HPDE6-E6E7 (cell line): Measurements from ENCODE around the gene PAX7.

Source experiments
- DNase-seq: peaks from one replicate; pipeline ENCODE4 v3.0.0; 2011; ENCODE audit warnings: missing footprints; ENCODE audit errors: extremely low spot score

PAX7 gene

GRCh38 chr1:18640228-18641004 is 9.8 kb downstream of the PAX7 start:
- no peak for DNase-seq

- DNase-seq: no peak
Measured at GRCh38 chr1:18641005-18641941, 10.6 kb downstream of the PAX7 start.

- DNase-seq: no peak
Measured at GRCh38 chr1:18642278-18643095, 11.8 kb downstream of the PAX7 start.

- no peak for DNase-seq
Measured at GRCh38 chr1:18643154-18644012, 12.7 kb downstream of the PAX7 start.

- no peak for DNase-seq
Measured at GRCh38 chr1:18644013-18644399, 13.4 kb downstream of the PAX7 start.

GRCh38 chr1:18644446-18644845 is 13.8 kb downstream of the PAX7 start:
- DNase-seq: no peak

GRCh38 chr1:18644973-18645746 is 14.5 kb downstream of the PAX7 start:
- DNase-seq: no peak

- DNase-seq: no peak
Measured at GRCh38 chr1:18645747-18646090, 15.1 kb downstream of the PAX7 start.

- DNase-seq: no peak
Measured at GRCh38 chr1:18646091-18646785, 15.6 kb downstream of the PAX7 start.

- no peak for DNase-seq
Measured at GRCh38 chr1:18646786-18647410, 16.3 kb downstream of the PAX7 start.

- no peak for DNase-seq
Measured at GRCh38 chr1:18647681-18648214, 17.1 kb downstream of the PAX7 start.

- DNase-seq: no peak
Measured at GRCh38 chr1:18649693-18650370, 19.2 kb downstream of the PAX7 start.

- no peak for DNase-seq
Measured at GRCh38 chr1:18651713-18652112, 21.1 kb downstream of the PAX7 start.

- DNase-seq: no peak
Measured at GRCh38 chr1:18652791-18653190, 22.1 kb downstream of the PAX7 start.

- no peak for DNase-seq
Measured at GRCh38 chr1:18653367-18653766, 22.7 kb downstream of the PAX7 start.

GRCh38 chr1:18653916-18654315 is 23.3 kb downstream of the PAX7 start:
- DNase-seq: no peak

GRCh38 chr1:18654599-18654998 is 24.0 kb downstream of the PAX7 start:
- DNase-seq: no peak

GRCh38 chr1:18657506-18658201 is 27.0 kb downstream of the PAX7 start:
- no peak for DNase-seq
